NCI-H1436 treated with DMSO at 0.1 percent for 48 hours (cell line): Measurements from ENCODE around the gene SGPP2.

Source experiments
- DNase-seq: peaks from one replicate; lab custom pipeline; 2025; lab: John Stamatoyannopoulos, UW

Gene SGPP2

GRCh38 chr2:222525811-222526210 is 101.5 kb downstream of the SGPP2 start:
- no peak for DNase-seq

GRCh38 chr2:222526480-222527277 is 102.3 kb downstream of the SGPP2 start:
- DNase-seq = no peak

- no peak for DNase-seq
Measured at GRCh38 chr2:222532315-222532714, 108.0 kb downstream of the SGPP2 start.

- DNase-seq = no peak
Measured at GRCh38 chr2:222535477-222535876, 111.1 kb downstream of the SGPP2 start.

- no peak for DNase-seq
Measured at GRCh38 chr2:222538535-222538934, 114.2 kb downstream of the SGPP2 start.

GRCh38 chr2:222544661-222545060 is 120.3 kb downstream of the SGPP2 start:
- no peak for DNase-seq

GRCh38 chr2:222545823-222546795 is 121.8 kb downstream of the SGPP2 start:
- no peak for DNase-seq

GRCh38 chr2:222547083-222547482 is 122.7 kb downstream of the SGPP2 start:
- DNase-seq = no peak

- no peak for DNase-seq
Measured at GRCh38 chr2:222548992-222549391, 124.6 kb downstream of the SGPP2 start.

GRCh38 chr2:222554517-222554916 is 130.2 kb downstream of the SGPP2 start:
- DNase-seq = no peak

- DNase-seq = no peak
Measured at GRCh38 chr2:222561151-222561550, 136.8 kb downstream of the SGPP2 start.

- DNase-seq = no peak
Measured at GRCh38 chr2:222561817-222562645, 137.7 kb downstream of the SGPP2 start.

GRCh38 chr2:222563106-222563718 is 138.9 kb downstream of the SGPP2 start:
- DNase-seq = no peak

- no peak for DNase-seq
Measured at GRCh38 chr2:222563936-222564335, 139.6 kb downstream of the SGPP2 start.

GRCh38 chr2:222566229-222566628 is 141.9 kb downstream of the SGPP2 start:
- DNase-seq = no peak

- DNase-seq = no peak
Measured at GRCh38 chr2:222568865-222569264, 144.5 kb downstream of the SGPP2 start.

GRCh38 chr2:222569826-222570225 is 145.5 kb downstream of the SGPP2 start:
- DNase-seq = no peak

- no peak for DNase-seq
Measured at GRCh38 chr2:222572264-222572721, 147.9 kb downstream of the SGPP2 start.

- DNase-seq = no peak
Measured at GRCh38 chr2:222572751-222573174, 148.4 kb downstream of the SGPP2 start.

GRCh38 chr2:222575618-222576017 is 151.3 kb downstream of the SGPP2 start:
- DNase-seq = no peak
